GM21723 (cell line): Measurements from ENCODE around the gene PDCD6IP.
A peak's percentile ranks its signal among the peaks of the same experiment; 100 is the strongest.
"Not testable (repeated sequence)": the region's sequence is repeated elsewhere in the genome, so short reads cannot be mapped to it uniquely, and the experiment has no call there.

Experiments used
- ATAC-seq: cut with Tn5 transposase; IDR thresholded peaks from one replicate; pipeline ENCODE4 v1.9.1; 2021; ENCODE audit warnings: mild to moderate bottlenecking, moderate library complexity; ENCODE audit not compliant: unreplicated experiment

Gene PDCD6IP

GRCh38 chr3:33791477-33792166 lies 6.8 kb upstream of the PDCD6IP start:
- ATAC-seq = no peak

GRCh38 chr3:33792167-33792892 lies 6.1 kb upstream of the PDCD6IP start:
- no peak for ATAC-seq

- ATAC-seq = no peak
Observed at GRCh38 chr3:33795131-33795530, 3.3 kb upstream of the PDCD6IP start.

- no peak for ATAC-seq
Observed at GRCh38 chr3:33795856-33796536, 2.4 kb upstream of the PDCD6IP start.

- ATAC-seq = peak; percentile 54
Observed at GRCh38 chr3:33798113-33798417, 365 bp upstream of the PDCD6IP start.

GRCh38 chr3:33799202-33799551 lies 747 bp downstream of the PDCD6IP start:
- ATAC-seq = no peak

GRCh38 chr3:33803252-33803651 lies 4.8 kb downstream of the PDCD6IP start:
- ATAC-seq = no peak

GRCh38 chr3:33803894-33804526 lies 5.6 kb downstream of the PDCD6IP start:
- no peak for ATAC-seq

GRCh38 chr3:33807191-33807590 lies 8.8 kb downstream of the PDCD6IP start:
- no peak for ATAC-seq

GRCh38 chr3:33808559-33808958 lies 10.1 kb downstream of the PDCD6IP start:
- no peak for ATAC-seq

- ATAC-seq = no peak
Observed at GRCh38 chr3:33810545-33810944, 12.1 kb downstream of the PDCD6IP start.

GRCh38 chr3:33821989-33822388 lies 23.6 kb downstream of the PDCD6IP start:
- no peak for ATAC-seq

- no peak for ATAC-seq
Observed at GRCh38 chr3:33823821-33824220, 25.4 kb downstream of the PDCD6IP start.

GRCh38 chr3:33825111-33825510 lies 26.7 kb downstream of the PDCD6IP start:
- no peak for ATAC-seq

- no peak for ATAC-seq
Observed at GRCh38 chr3:33826206-33826605, 27.8 kb downstream of the PDCD6IP start.

GRCh38 chr3:33826688-33827087 lies 28.3 kb downstream of the PDCD6IP start:
- no peak for ATAC-seq

GRCh38 chr3:33829720-33830119 lies 31.3 kb downstream of the PDCD6IP start:
- no peak for ATAC-seq

GRCh38 chr3:33831053-33831452 lies 32.6 kb downstream of the PDCD6IP start:
- ATAC-seq = no peak

- no peak for ATAC-seq
Observed at GRCh38 chr3:33833408-33834095, 35.1 kb downstream of the PDCD6IP start.

GRCh38 chr3:33834096-33834453 lies 35.6 kb downstream of the PDCD6IP start:
- ATAC-seq = no peak

- not testable (repeated sequence) for ATAC-seq
Observed at GRCh38 chr3:33837182-33837581, 38.8 kb downstream of the PDCD6IP start.
